Endothelial cell of umbilical vein (primary cell): ENCODE results near the gene FBXO27. TPM values are rescaled to one million over a fixed set of nuclear protein-coding genes. Genes with fewer than 3 reads are reported as not detected.

ENCODE experiments used
- BruUV-seq: library from RNA; stranded (reverse); fragments of 400-500 nt; replicated peaks from 2 replicates; lab custom pipeline; 2021; lab: Mats Ljungman, UMichigan
- CTCF ChIA-PET: fragments of 300-600, 350-600 bp; sonication (Branson Sonifier 250); formaldehyde crosslinking; loops from one replicate; lab custom pipeline; 2021; ENCODE audit warnings: antibody characterized with exemption, inconsistent platforms; lab: Charles Lee
- POLR2A ChIA-PET: fragments of 300-600, 350-600 bp; sonication (Branson Sonifier 250); formaldehyde crosslinking; loops from one replicate; lab custom pipeline; 2021; ENCODE audit warnings: antibody characterized with exemption, inconsistent platforms; lab: Charles Lee
- DNase-seq: peaks from one replicate; pipeline ENCODE4 v3.0.0-alpha.2; 2011; ENCODE audit warnings: low read depth, low spot score
- FAIRE-seq: peaks from 2 replicates; lab custom pipeline; 2011; peaks lifted over from hg19 to GRCh38; lab: Jason Lieb, UNC
- H2AFZ ChIP-seq: 2 replicates; pipeline ENCODE4 v1.6.0; 2012; ENCODE audit warnings: low read depth, low read length, control low read depth, inconsistent platforms
- H3K27ac ChIP-seq: 2 replicates; pipeline ENCODE4 v1.5.1; 2011; ENCODE audit warnings: low read depth, mild to moderate bottlenecking, control low read depth, low read length, moderate library complexity; ENCODE audit not compliant: insufficient read depth
- H3K27me3 ChIP-seq, 2 experiments: 2 replicates each; pipeline versions ENCODE4 v1.6.0 to v1.6.1; 2011; ENCODE audit warnings: low read length in 2 of 2, mixed read lengths in 1 of 2; ENCODE audit not compliant: control insufficient read depth in 2 of 2, insufficient read depth in 2 of 2
- H3K36me3 ChIP-seq, 2 experiments: 2 replicates in 1 of 2; 3 replicates in 1 of 2; pipeline ENCODE4 v1.5.1; 2011; ENCODE audit warnings: low read length in 2 of 2, mild to moderate bottlenecking in 1 of 2, moderate library complexity in 1 of 2; ENCODE audit not compliant: control insufficient read depth in 2 of 2, insufficient read depth in 2 of 2; ENCODE audit errors: extremely low read depth in 1 of 2
- H3K4me1 ChIP-seq: 3 replicates; pipeline ENCODE4 v1.5.1; 2011; ENCODE audit warnings: mild to moderate bottlenecking, low read length; ENCODE audit not compliant: control insufficient read depth, insufficient read depth; ENCODE audit errors: extremely low read depth
- H3K4me2 ChIP-seq: 2 replicates; pipeline ENCODE4 v1.6.1; 2011; ENCODE audit warnings: low read length, control low read depth, mixed read lengths; ENCODE audit not compliant: insufficient read depth
- H3K4me3 ChIP-seq, 3 experiments: fragments of 200-600 bp in 1 of 3; sonication (generic), shearing (Covaris generic) in 1 of 3; replicated peaks in 1 of 3; 2 replicates each; pipeline ENCODE4 v1.5.1; 2011 to 2016; ENCODE audit warnings: control low read depth in 3 of 3, low read length in 3 of 3, mild to moderate bottlenecking in 2 of 3, inconsistent platforms in 1 of 3, low read depth in 1 of 3, moderate library complexity in 1 of 3; ENCODE audit not compliant: insufficient read depth in 1 of 3
- H3K79me2 ChIP-seq: 2 replicates; pipeline ENCODE4 v1.6.0; 2012; ENCODE audit warnings: low read length, inconsistent platforms; ENCODE audit not compliant: control insufficient read depth, insufficient read depth
- H3K9ac ChIP-seq: replicated peaks from 2 replicates; pipeline ENCODE3; 2011; ENCODE audit warnings: low read length, control low read depth; ENCODE audit not compliant: insufficient read depth; ENCODE audit errors: extremely low read depth
- H3K9me1 ChIP-seq: replicated peaks from 3 replicates; pipeline ENCODE4 v1.6.0; 2011; ENCODE audit warnings: mild to moderate bottlenecking, low read length; ENCODE audit not compliant: control insufficient read depth, insufficient read depth; ENCODE audit errors: extremely low read depth
- H3K9me3 ChIP-seq: replicated peaks from 2 replicates; pipeline ENCODE4 v1.5.1; 2012; ENCODE audit warnings: low read length, inconsistent platforms; ENCODE audit not compliant: control insufficient read depth, insufficient read depth
- H4K20me1 ChIP-seq: replicated peaks from 2 replicates; pipeline ENCODE3; 2011; ENCODE audit warnings: mild to moderate bottlenecking, low read length; ENCODE audit not compliant: control insufficient read depth, insufficient read depth; ENCODE audit errors: extremely low read depth
- EZH2 ChIP-seq: IDR thresholded peaks from 2 replicates; pipeline ENCODE4 v1.6.1; 2012; ENCODE audit warnings: borderline replicate concordance, low read depth, mild to moderate bottlenecking, moderate library complexity, low read length, inconsistent platforms; ENCODE audit not compliant: severe bottlenecking
- FOS ChIP-seq: IDR thresholded peaks from 2 replicates; pipeline ENCODE4 v1.6.1; 2011; ENCODE audit warnings: mild to moderate bottlenecking, low read length, moderate library complexity, borderline replicate concordance; ENCODE audit not compliant: insufficient read depth
- GATA2 ChIP-seq: IDR thresholded peaks from 2 replicates; pipeline ENCODE4 v1.7.0; 2011; ENCODE audit warnings: low read depth, mild to moderate bottlenecking, moderate library complexity, mixed read lengths, low read length; ENCODE audit not compliant: insufficient read length, insufficient read depth
- JUN ChIP-seq: IDR thresholded peaks from 2 replicates; pipeline ENCODE4 v1.6.1; 2011; ENCODE audit warnings: borderline replicate concordance, low read depth; ENCODE audit not compliant: insufficient read length, insufficient read depth
- MYC ChIP-seq: IDR thresholded peaks from one replicate; pipeline ENCODE4 v1.6.1; 2011; ENCODE audit warnings: mild to moderate bottlenecking, low read depth, low read length
- POLR2A ChIP-seq: IDR thresholded peaks from 2 replicates; pipeline ENCODE4 v1.6.1; 2012; ENCODE audit warnings: low read depth, mild to moderate bottlenecking, control low read depth, low read length
- POLR2AphosphoS5 ChIP-seq: IDR thresholded peaks from 2 replicates; pipeline ENCODE4 v1.6.1; 2012; ENCODE audit warnings: low read depth, mild to moderate bottlenecking, control low read depth, low read length, moderate library complexity; ENCODE audit not compliant: insufficient read depth
- dilution Hi-C: fragments of 300-500 bp; cut with MboI; formaldehyde crosslinking; loops from one replicate; pipeline ENCODE4 v1.15.0; 2019; ENCODE audit warnings: low sequenced_read_pairs; ENCODE audit not compliant: extremely low pct_ligation_motif_present
- intact Hi-C: fragments of 100-400 bp; cut with micrococcal nuclease; formaldehyde crosslinking; loops from one replicate; pipeline ENCODE4 v1.10.0; 2022
- polyA plus RNA-seq, 4 experiments: library from polyadenylated mRNA; depleted of rRNA in 3 of 4; stranded (reverse) in 3 of 4; unstranded in 1 of 4; fragments of >200 nt; gene quantifications; 2 replicates each; pipeline versions ENCODE4 v1.2.1 to v1.2.3, GENCODE V29; 2011 to 2012; ENCODE audit warnings: missing spikeins in 1 of 4
- total RNA-seq: library from RNA; stranded (reverse); gene quantifications from 2 replicates; pipeline ENCODE4 v1.2.3, GENCODE V29; 2021
- TF ChIP-seq, protein P1 (sequence below): IDR thresholded peaks from 2 replicates; pipeline ENCODE4 v1.6.1; 2011; ENCODE audit not compliant: insufficient read depth, insufficient read length
- TF ChIP-seq, protein P2 (sequence below), 2 donors: IDR thresholded peaks; 1 replicate in 1 of 2; 2 replicates in 1 of 2; pipeline ENCODE4 v1.5.1; 2011; ENCODE audit warnings: low read length in 2 of 2, mild to moderate bottlenecking in 2 of 2, moderate library complexity in 2 of 2, control low read depth in 1 of 2, inconsistent platforms in 1 of 2, low read depth in 1 of 2; ENCODE audit not compliant: insufficient read depth in 1 of 2; ENCODE audit errors: extremely low read depth in 1 of 2

The FBXO27 gene
- total and polyA plus RNA-seq, 2 donors (not counting 3 experiments of a cell fraction or from before 2014, with no cell fraction given) = 3.5 to 4.2 TPM

DNA sequence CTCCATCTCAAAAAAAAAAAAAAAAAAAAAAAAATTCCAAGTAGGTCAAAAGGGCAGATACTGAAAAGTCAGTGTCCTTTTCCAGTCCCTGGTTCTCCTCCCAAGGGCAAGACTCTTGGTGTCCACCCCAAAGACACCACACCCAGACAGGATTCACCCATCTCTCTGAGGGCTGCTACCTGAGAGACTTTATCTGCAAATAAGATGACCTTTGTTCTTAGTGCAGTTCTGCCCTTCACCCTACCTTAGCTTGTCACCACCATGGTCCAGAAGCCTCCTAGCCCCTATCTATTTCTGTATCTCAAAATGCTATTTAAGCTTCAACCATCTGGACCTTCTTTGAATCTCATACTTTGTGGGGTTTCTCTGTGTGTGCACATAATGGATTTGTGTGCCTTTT is 4.2 kb upstream of the FBXO27 start:
- TF ChIP-seq GATA2 (no peak), EZH2 (no peak), POLR2A (no peak), JUN (no peak), POLR2AphosphoS5 (no peak), FOS (no peak), MYC (no peak)
- TF ChIP-seq, protein P1, sequence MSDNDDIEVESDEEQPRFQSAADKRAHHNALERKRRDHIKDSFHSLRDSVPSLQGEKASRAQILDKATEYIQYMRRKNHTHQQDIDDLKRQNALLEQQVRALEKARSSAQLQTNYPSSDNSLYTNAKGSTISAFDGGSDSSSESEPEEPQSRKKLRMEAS = no peak
- TF ChIP-seq, protein P2, sequence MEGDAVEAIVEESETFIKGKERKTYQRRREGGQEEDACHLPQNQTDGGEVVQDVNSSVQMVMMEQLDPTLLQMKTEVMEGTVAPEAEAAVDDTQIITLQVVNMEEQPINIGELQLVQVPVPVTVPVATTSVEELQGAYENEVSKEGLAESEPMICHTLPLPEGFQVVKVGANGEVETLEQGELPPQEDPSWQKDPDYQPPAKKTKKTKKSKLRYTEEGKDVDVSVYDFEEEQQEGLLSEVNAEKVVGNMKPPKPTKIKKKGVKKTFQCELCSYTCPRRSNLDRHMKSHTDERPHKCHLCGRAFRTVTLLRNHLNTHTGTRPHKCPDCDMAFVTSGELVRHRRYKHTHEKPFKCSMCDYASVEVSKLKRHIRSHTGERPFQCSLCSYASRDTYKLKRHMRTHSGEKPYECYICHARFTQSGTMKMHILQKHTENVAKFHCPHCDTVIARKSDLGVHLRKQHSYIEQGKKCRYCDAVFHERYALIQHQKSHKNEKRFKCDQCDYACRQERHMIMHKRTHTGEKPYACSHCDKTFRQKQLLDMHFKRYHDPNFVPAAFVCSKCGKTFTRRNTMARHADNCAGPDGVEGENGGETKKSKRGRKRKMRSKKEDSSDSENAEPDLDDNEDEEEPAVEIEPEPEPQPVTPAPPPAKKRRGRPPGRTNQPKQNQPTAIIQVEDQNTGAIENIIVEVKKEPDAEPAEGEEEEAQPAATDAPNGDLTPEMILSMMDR (IDR thresholded peaks at IDR 0.05; ENCODE audit: extremely low read depth in 1 of 2, insufficient read depth in 1 of 2, low read depth in 1 of 2, low read length in 2 of 2) = no peak
- POLR2A ChIA-PET = no interaction called here
- intact Hi-C loops (no loop called here), dilution Hi-C loops (no loop called here)
- DNase-seq (no peak), FAIRE-seq (no peak)
- CTCF ChIA-PET = interaction anchor here (1.2 to 4.3 kb wide), 5 partner anchors 15 to 291 kb away, joined by 4 to 37 read pairs (median 7); partner anchors contain the start of gene FBXO17
- no peak overlapping the region for H2AFZ ChIP-seq
- H3K4me3 ChIP-seq = no peak overlapping the region
- H4K20me1 ChIP-seq = no peaks in the 10 kb centered on the region
- no peaks in the 10 kb centered on the region for H3K27me3 ChIP-seq
- BruUV-seq = no TSS peak
- H3K36me3 ChIP-seq = no peaks in the 10 kb centered on the region
- no peaks in the 10 kb centered on the region for H3K9me3 ChIP-seq
- no peak overlapping the region for H3K9ac ChIP-seq
- no peaks in the 10 kb centered on the region for H3K79me2 ChIP-seq
- H3K27ac ChIP-seq = no peak overlapping the region
- H3K4me1 ChIP-seq = peaks cover 3% of the 10 kb centered on the region
- H3K4me2 ChIP-seq = no peak overlapping the region
- H3K9me1 ChIP-seq = no peaks in the 10 kb centered on the region
